Activated CD4-positive, alpha-beta T cell treated with anti-CD3 and anti-CD28 coated beads, Interleukin-2, Interleukin-6, amounts not matched to agents 100 ng/mL and 50 ng/mL, durations not matched to agents 16 hours and 8 hours (primary cell): Measurements from ENCODE around the gene WDR86.

Experiments
- DNase-seq: peaks from one replicate; pipeline ENCODE4 v3.0.0-alpha.2; 2020

The WDR86 gene

DNA sequence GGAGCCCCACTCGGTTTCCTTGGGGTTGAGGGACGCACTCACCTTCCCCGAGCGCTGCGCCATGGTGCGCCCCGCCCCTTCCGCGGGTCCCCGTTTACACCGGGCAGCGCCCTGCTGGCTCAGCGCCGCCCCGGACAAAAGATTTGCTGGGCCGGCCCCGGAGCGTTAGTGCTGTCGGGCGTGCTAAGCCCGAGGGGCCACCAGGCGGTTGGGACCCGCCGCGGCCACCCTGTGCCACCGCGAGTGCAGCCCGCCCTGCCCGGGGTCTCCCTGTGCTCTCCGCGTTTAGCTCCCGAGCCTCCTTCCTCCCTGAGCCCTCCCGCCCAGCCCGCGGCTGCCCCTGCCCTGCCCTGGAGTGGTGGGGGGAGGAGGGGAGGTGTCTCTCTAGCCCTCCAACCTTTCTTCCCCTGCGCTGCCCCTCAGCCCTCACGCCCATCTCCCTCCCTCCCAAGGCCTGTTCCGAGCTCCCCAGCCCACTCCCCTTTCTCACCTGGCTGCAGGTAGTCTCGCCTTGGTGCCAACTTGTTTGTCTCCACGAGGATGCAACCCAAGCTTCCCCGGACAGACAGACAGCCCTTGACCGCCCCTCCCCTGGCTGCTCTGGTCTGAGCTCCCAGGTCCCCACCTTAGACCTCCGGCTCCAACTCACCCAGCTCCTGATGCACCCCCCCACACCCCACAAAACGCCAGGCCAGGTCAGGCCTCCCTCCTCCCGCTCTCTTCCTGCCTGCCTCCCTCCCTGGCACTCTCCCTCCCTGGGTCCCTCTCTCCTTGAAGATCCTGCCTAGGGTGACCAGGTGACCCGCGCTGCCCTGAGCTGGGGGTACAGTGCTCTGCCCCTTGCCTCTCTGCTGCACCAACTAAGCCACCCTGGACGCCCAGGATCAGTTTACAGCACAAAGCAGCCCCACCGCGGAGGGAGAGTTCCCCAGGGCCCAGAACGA is 30.3 kb upstream of the WDR86 start, which contains the start of gene CRYGN:
TSS of gene CRYGN (minus strand) at position 287 of the 944 bp plus-strand sequence. CDS start at position 63, 224 bp downstream.
- no peak for DNase-seq

DNA sequence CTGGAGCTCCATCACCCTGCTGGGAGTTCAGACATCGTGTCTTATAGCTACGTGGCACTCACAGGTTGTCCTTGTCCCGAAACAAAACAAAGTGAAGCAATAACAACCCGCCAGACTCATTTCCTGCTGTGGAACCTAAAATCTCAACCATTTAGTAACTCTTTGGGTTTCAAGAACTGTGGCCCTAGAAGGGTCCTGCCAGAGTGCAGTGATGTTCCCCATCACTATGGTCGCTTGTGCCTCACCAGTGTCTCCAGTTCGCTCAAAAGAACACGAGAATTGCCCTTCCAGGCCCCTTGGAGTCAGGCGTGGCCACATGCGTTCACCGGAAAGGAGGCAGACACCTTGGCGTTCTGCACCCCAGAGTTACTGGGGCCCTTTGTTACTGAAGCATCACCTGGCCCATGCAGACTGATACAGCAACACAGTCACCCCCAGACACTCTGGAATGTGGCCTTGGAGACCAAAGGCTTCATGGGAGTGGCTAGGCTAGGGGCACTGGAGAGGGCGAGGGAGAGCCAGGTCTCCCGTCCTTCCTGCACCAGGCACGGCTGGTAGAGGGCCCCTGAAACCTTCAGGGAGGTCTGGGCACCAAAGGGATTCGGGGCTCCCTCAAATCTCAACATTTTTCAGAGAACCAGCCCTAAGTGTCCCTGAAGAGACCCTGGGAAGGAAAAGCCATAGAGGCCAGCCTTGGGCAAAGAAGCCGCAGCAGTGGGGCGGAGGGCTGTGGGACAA is 29.2 kb upstream of the WDR86 start:
- no peak for DNase-seq

DNA sequence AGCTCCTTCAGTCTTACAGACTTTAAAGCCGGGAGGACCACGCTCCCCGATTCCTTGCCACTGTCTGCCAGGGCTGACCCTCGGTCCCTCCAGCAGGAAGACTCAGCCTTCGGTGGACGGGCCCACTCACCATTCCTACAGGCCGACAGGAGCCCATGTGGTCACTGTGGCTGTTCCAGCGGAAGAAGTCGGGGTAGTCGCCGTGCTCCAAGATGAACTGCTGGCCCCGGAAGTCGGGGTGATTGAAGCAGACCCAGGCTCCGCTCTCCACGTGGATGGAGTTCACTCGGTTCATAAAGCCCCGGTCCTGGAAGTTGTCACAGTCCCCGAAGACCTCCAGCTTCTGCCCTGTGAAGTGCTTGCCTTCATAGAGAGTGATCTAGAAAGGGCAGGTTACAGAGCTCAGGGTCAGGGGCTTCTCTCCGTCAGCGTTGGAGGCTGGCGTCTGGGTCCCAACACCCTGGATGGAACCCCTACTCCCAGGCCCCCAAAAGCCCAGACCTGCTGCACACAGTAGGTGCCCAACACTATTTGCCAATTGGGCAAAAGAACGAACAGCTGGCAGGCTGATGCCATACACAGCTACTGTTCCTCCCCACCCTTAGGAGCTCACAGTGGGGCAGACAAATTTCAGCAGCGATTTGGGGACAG is 28.2 kb upstream of the WDR86 start:
- no peak for DNase-seq

DNA sequence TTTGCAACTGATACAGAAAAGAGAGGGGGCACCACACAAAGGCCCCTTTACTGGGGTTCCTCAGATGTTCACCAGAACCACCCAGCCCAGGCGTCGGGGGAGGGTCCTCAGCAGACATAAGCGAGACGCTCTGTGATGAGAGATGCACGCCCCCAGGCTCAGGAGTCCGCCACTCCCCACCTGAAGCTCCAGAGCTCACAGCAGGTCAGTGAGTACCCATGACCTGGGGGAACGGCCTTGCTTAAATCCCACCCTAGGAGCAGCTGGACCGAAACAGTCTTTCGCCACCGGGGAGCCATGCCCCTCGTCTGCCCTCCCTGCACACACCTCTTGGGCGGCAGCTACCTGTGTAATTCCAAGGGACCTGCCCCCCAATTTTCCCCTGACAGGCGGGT is 27.3 kb upstream of the WDR86 start:
- no peak for DNase-seq

DNA sequence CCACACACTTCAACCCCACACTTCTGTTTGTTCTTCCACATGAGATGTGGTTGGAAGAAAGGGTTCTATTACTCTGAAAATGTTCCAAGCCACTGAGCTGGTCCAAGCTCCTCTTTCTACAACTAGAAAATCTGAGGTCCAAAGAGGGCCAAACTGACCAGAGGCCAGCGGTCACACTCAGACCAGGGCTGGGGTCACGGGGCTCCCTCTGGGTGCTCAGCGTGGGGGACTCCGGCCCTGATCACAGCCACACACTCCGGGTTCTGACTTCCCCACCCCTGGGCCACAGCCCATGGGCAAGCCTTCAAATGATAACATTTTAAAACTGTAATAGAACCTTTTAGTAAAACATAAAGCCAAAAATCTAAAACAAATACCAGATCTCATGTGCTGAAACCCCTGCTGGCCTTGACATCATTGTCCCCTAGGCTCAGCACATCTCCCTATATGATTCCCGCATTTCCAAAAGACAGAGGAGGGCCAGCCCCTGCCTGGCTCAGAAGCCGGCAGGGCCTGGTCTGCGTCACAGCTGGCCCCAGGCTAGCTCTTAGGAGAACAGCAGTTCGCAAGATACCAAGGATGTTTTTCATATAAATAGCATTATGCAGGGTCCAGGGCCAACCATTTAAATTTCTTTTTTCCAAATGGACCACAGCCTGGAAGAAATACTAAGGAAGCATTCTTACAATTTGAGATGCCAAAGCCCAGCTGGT is 26.8 kb upstream of the WDR86 start:
- DNase-seq: no peak

DNA sequence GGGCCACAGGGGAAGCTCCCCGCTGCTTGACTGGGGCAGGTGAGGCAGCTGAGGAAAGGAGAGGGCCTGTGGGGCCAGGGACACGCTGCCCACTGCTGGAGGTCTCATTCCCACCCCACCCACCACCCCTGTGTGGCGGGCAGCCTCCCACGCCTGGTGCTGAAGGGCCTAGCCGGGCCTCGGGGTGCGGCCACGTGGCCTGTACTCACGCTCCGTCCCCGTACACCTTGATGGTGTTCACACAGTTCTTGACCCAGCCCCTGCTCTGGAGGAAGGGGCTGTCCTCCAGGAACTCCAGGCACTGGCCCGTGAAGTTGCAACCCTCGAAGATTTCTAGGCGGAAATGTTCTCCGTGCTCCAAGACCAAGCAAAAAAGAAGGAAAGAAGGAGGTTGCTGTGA is 26.1 kb upstream of the WDR86 start:
- DNase-seq: no peak

DNA sequence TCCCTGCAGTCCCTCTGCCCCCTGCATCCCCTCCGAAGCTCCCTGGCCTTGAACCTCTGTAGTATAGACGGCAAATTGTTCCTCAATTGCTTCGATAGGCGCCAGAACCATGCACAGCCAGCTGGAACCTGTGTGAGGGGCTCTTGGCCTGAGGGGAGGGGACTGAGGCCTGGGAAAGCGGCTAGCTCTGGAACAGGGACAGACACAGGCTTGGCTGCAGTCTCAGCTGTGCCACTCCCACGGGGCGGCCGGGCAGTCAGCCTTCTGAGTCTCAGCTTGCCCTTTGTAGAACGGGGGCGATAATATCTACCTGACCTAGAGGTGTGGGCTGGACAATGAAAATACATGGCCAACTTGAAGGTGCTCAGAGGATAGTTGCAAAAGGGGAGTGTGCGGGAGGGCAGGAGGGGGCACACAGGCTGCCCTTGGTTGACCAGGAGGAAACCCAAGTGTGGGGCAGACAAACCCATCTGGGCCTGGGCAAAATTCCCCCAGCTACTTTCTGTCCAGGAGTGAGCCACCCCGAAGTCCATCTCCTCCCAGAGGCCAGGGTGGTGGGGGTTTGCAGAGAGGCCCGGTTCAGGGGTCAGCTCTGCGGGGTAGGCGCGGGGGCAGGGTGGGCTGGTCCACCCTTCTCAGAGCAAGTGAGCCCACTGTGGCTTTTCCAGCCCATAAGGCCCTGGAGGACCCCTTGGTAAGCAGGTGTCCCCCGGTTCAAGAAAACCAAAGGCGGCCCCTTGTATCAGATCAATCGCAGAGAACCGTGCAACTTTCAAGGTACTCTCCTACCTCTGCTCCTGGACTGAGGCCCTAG is 25.5 kb upstream of the WDR86 start:
- no peak for DNase-seq

DNA sequence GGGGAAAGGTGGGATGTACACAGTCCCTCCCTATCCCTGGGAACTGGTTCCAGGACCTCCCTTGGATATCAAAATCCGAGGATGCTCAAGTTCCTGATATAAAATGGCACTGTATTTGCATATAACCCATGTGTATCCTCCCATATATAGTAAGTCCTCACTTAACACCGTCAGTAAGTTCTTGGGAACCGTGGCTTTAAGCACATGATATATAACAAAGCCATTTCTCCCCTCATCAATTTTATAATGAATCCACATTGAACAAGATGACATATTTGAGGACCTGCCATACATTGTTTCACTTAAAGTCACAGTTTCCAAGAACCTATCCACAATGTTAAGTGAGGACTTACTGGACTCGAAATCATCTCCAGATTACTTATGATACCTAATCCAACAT is 24.7 kb upstream of the WDR86 start:
- DNase-seq: no peak

DNA sequence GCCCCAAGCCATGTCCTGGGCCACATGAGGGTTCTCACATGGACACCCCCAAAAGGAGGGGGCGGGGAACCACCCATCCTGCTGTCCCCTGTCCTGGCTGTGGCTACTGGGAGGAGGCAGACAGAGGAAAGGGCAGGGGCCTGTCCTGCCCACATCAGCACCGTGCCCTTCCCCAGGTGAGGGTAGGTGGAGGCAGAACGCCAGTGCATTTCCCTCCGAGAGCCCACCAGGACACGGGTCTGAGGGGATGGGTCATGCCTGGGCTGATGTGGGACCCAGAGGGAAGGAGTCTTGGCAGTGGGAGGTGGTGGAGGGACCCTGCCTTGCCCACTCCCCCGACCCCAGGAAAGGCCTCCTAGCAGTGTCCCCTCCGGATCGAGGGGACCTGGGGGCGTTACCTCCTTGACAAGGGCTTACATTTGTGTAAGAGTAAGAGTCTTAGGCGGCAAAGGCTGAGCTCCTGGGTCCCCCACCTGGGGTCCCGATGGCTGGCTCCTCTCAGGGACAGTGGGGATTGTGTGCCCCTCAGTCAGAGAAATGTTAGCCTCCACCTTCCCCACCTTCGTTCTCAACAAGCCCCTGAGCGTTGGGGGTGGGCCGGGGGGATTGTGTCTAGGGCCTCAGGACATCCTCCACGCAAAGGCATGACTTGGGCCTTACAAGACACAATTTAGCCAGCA is 24.0 kb upstream of the WDR86 start:
- no peak for DNase-seq

DNA sequence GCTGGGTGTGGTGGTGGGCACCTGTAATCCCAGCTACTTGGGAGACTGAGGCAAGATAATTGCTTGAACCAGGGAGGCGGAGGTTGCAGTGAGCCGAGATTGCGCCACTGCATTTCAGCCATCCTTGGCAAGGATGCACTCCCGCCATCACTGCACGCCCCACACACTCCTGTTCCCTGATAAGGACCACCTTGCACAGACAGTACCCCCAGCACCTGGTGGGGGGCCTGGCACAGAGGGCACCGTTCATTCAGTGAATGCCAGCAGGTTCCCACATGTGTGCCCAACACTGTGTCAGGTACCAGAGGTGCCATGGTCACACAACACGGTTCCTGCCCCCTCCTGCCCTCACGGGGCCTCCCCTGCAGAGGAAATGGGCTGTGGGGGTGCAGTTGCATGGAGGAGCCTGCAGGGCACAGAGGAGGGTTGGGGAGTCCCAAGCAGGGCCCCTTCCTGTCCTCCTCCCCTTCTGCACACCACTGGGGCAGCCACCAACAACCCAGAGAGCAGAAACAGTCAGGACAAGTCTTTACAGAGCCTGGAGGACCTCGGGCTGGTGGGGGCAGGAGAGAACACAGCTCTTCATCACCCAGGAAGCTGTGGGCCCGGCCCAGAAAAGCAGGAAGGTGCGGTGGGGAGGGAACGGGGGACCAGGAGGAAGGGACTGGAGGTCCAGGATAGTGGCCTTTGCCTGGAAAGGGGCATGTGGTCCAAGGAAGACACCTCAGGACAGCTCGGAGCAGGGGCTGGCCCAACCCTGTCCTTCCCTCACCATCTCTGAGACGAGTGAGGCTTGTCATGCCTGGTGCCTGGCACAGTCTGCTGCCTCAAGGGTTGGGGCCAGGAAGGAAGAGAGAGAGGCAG is 23.1 kb upstream of the WDR86 start:
- peak; percentile 53 for DNase-seq

DNA sequence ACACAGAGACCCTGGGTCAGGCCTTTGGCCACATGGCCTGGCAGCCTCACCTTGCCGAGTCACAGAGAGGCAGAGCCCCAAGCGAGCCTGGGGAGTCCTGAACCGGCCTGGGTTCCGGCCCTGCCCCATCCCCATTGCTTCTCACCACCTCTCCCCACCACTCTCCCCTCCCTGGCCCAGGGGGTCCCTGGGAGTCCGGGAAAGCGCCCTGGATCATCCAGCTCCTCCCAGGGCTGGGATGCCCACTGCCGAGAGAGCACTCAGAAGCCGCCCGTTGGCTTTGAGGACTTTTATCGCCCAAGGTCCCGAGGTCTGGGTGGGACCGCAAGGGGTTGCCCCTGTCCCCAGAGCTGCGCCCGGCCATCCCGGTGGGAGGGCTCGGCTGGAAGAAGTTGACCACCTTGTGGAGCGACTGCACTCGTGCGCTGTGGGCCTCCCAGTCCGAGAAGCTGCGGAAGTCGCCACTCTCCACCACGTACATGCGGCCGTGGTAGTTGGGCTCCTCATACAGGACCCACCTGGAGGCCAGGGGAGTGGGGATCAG is 22.0 kb upstream of the WDR86 start:
- no peak for DNase-seq

DNA sequence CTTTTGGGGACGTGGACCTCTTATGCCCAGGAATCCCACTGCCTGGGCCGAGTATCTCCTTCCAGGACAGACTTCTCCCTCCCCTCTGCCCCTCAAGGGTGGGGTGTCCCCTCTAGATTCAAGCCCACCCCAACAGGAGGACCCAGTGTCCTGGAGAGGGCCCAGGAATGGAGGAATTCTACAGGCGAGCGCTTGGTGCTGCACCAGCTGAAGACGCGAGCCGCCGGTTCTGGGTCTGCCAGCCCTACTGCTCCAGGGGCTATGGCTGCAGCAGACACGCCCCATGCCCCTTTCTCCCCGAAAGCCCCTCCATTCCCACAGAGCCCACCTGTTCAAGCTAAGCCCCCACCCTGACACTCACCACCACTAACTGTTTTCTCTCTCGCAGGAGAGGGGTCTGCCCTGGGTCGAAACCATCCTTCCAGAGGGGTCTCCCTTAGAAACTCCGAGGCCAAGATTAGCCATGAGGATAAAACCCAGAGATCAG is 21.5 kb upstream of the WDR86 start:
- no peak for DNase-seq

DNA sequence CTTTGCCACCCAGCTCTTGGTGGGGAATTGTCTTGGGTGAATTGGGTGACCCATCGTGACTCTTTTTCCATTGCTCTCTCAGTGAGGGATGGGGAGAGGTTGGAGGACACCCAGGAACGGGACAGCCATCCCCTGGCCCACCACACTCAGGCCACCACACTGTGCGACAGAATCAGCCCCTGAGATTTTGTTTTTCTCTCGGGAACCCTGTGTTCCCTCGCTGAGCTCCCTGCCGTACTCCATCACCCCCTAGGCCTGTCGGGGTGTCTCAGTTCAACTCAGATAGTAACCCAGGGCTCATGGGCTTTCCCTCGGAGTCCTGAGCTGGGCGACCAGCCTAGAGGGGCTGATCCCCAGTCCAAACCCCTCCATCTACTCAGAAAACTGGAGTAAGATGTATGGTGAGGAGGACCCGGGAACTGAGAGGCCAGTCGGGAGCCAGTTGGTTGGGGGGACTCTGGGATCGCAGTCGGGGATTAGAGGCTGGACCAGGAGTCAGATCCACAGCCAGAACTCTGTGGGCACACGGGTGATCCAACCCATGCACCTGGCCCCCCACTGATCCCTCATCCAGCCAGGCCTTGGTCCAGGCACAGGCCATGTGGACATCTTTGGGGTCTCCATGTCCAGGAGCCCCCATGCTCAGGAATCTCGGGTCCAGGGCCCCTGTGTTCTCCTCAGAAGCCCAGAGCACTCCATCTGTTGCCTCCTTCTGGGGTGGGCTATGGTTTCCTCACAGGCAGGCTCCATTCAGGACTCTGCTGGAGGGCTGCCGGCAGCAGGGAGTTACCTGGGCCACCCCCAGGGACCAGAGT is 20.8 kb upstream of the WDR86 start:
- DNase-seq: no peak

DNA sequence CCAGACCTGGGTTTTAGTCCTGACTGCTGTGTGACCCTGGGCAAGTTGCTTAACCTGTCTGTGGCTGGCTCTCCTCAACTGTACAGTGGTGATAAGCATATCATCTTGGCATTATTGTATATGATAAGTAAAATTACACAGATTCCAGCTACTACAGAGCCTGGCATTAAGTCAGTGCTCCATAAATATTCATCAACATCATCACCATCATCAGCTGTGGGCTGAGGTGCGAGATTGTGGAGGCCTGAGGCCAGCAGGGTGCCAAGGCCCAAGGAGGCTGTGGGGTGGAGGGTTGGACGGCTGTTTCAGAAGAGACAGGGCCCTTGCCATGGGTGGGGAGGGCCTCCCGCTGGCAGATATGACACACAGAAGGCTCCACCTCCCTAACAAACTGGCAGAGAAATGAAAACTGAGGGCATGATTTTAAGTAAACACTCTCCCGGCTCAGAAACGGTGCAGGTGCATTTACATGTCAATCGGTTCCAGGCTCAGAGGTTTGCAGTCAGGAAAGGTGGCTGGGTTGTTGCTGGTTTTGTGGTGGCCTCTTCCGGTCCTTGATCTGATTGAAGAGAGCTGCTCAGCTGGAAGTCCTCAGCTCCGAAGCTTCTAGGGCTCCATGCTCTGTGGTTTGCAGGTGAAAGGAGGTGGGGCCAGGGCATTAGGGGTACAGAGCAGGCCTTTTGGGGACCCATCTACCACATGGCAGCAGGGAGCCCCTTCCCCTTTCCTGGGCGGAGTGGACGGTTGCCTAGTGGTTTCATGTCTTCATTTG is 19.9 kb upstream of the WDR86 start:
- DNase-seq: peak; percentile 55

DNA sequence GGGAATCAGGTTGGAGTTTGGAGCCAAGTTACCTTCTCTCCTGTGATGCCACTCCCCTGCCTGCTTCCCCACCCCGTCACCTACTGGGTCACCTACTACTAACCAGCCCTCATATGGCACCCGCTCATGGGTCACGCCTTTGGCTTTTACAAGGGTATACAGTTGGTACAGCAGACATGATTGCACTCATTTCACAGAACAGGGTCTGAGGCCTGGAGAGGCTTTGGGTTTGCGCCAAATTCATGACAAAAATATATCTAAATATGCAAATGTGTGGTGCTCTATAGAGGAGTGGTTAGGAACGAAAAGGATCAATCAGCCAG is 19.4 kb upstream of the WDR86 start:
- no peak for DNase-seq

DNA sequence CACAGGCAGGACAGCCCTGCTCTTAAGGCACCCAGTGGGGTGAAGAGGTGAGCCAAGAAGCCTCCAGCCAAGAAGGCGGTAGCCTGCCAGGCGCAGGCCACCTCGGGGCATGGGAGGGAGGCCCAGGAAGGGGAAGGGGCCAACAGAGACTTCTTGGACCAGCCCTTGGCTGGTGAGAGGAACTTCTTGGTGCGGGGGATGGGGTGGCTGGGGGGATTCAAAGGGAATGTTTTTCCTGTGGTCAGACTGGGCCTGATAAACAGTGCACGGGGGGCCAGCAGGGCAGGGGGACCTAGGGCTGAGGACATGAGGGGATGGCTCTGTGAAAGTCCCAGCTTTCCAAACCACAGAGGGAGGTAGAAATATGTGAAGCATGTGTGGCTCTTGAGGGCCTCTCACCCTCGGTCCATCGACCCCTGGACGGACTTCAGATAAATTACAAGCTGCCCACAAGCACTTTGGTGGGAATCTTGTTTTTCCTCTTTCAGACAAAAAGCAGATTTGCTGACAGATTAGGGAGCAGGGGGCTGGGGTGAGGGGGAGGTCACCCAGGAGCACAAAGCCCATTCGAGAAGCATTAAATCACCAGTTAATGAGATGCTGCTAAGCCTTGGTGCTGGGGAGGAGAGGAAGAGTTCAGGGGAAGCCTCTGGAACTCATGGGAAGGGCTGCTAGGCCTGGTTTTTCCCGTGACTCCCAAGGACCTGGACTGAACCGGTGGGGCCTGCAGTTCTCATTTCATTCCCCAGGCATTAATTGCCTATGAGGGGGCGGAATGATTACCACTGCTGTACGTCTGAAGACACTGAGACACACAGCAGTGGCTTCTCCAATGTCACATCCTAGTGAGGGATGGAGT is 18.8 kb upstream of the WDR86 start:
- no peak for DNase-seq

DNA sequence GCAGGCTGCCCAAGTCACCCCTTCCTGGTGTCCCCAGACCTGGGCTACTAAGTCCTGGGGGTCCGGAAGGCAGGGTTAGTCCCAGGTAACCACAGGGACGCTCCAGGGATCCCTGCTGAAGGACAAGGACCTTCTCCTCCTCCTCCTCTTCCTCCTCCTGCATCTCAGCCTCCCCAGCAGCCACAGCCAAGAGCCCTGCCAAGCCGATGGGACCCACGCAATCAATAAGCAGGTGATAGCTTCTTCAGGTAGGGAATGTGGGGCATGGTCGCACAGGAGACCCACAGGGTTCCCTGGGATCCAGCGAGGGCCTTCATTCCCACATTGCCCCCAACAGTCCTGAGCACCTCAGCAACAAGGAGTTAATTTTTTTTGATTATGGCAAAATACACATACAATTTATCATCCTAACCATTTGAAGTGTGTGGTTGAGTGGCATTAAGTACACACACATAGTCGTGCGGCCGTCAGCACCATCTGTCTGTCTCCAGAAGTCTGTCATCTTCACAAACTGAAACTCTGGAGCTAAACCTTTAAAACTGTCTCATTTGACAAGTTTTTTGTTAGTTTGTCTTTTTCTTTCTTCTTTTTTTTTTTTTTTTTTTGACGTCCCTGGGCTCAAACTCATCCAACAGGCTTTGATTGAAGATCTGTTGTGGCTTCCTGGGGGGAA is 18.0 kb upstream of the WDR86 start:
- no peak for DNase-seq
